Suprapubic skin (tissue), 4 donors: ENCODE measurements around the gene RGS16.

Experiments used
- CTCF ChIP-seq, 2 donors: fragments of 200-600 bp in 1 of 2; fragments of 450-650 bp in 1 of 2; sonication (generic) in 1 of 2; IDR thresholded peaks; one replicate each; pipeline ENCODE4 v1.5.1; 2016 to 2019; ENCODE audit warnings: antibody characterized with exemption in 2 of 2, mild to moderate bottlenecking in 1 of 2, moderate library complexity in 1 of 2
- EP300 ChIP-seq: sonication (generic); formaldehyde crosslinking; IDR thresholded peaks from one replicate; pipeline ENCODE4 v1.6.1; 2017; ENCODE audit warnings: antibody characterized with exemption
- POLR2AphosphoS5 ChIP-seq, 3 donors: sonication (generic); formaldehyde crosslinking; IDR thresholded peaks; one replicate each; pipeline ENCODE4 v1.6.1; 2017; ENCODE audit warnings: antibody characterized with exemption in 3 of 3

DNA sequence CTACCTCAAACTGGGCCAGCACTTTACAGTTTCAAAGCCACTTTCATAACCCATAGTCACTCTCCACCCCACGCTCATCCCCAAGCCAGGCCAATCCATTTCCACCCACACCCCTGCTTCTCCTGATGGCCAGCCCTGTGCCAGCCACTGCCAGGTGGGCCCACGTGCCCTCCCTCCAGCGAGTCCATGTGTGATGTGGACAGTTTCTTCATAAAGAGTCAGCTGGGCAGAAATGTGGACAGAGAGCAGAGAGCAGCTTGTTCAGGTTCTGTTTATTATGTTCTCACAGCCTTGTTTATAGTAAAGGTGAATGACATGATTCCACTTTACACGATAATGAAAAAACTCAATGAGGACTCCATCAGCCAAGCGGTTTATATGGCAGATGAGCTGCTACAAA, 37.4 kb upstream of the RGS16 start:
- no peak for TF ChIP-seq CTCF (IDR thresholded peaks at IDR 0.05)
- TF ChIP-seq POLR2AphosphoS5 (IDR thresholded peaks at IDR 0.05) = no peak
- no peak for TF ChIP-seq EP300
